GM19043 (cell line): Measurements from ENCODE around the gene ADAM8.

ENCODE experiments used
- ATAC-seq: cut with Tn5 transposase; IDR thresholded peaks from one replicate; pipeline ENCODE4 v1.9.1; 2021; ENCODE audit warnings: low read depth; ENCODE audit not compliant: unreplicated experiment

ADAM8 gene

GRCh38 chr10:133283931-133284330 lies 7.3 kb upstream of the ADAM8 start:
- no peak for ATAC-seq

- ATAC-seq, result no peak
These were observed 6.2 kb upstream of the ADAM8 start for GRCh38 chr10:133282846-133283390.

GRCh38 chr10:133281628-133282372 lies 5.1 kb upstream of the ADAM8 start:
- no peak for ATAC-seq

DNA sequence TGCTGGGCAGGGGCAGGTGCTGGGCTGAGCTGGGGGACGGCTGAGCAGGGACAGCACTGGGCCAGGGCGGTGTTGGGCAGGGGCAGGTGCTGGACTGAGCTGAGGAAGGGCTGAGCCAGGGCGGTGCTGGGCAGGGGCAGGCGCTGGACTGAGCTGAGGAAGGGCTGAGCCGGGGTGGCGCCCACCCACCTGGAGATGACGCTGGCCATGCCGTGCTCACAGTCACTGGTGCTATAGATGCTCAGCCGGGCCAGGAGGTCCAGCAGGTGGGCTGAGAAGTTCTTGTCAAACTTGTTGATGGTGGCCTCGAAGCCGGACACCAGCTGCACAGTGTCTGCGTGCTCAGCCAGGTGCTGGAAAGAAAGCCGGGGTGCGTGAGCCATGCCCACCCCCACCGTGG lies 4.4 kb upstream of the ADAM8 start:
- ATAC-seq, result no peak

DNA sequence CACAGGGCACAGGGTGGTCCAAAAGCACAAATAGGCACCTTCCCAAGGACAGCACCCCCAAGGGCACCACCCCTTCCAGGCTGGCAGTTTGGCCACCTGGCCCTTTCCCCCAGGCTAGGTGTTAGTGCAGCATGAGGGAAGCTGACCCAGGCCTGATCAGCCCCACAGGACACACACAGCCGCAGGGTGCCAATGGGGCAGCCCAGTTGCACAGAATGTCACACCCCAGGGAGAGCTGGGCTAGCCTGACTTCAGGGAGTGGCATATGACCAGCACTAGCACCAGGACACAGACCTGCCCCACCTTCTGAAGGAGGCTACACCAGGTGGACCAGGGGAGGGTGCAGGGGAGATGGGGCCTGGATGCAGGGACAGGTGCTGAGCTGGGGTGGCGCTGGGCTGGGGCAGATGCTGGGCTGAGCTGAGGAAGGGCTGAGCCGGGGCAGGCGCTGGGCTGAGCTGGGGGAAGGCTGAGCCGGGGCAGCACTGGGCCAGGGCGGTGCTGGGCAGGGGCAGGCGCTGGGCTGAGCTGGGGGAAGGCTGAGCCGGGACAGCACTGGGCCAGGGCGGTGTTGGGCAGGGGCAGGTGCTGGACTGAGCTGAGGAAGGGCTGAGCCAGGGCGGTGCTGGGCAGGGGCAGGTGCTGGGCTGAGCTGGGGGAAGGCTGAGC lies 3.9 kb upstream of the ADAM8 start:
- no peak for ATAC-seq

- no peak for ATAC-seq
These were observed 2.9 kb upstream of the ADAM8 start for GRCh38 chr10:133279326-133280226.

GRCh38 chr10:133278577-133279265 lies 2.1 kb upstream of the ADAM8 start:
- ATAC-seq, result peak; percentile 52

- no peak for ATAC-seq
These were observed 1.4 kb upstream of the ADAM8 start for GRCh38 chr10:133277993-133278576.

GRCh38 chr10:133277277-133277992 lies 767 bp upstream of the ADAM8 start:
- no peak for ATAC-seq

DNA sequence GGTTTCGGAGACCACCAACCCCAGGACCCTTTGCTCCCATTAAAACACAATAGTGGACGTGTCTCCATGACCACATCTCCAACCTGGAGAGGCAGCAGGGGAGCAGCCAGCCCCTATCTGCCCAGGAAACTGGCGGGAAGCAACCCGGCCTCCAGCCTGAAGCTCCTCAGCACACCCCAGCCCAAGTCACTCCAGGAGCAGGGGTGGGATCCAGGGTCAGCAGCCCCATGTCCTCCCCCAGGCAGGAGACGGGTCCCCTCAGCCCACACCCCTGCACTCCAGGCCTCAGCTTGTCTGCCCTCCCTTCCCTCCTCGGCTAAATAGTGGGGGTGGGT lies 601 bp downstream of the ADAM8 start:
- no peak for ATAC-seq

DNA sequence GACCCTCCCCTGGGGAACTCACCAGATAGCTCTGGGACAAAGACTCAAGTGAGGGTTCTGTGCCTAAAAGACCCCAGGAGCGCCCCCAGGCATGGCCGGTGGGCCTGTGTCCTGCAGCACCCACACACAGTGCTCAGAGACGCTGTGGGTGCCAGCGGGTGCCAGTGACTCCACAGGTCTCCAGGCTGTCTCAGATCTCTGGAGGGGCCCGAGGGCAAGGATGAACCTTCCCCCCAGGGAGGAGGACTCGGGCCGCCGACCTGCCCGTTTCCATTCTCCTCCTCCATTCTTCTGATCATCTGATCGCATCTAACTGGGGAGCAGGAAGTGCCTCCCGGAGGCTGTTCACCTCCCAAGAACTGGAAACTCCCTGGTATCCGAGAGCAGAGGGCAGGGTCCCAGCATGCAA lies 980 bp downstream of the ADAM8 start:
- ATAC-seq, result no peak

GRCh38 chr10:133274751-133275683 lies 1.7 kb downstream of the ADAM8 start:
- ATAC-seq, result peak; percentile 48

DNA sequence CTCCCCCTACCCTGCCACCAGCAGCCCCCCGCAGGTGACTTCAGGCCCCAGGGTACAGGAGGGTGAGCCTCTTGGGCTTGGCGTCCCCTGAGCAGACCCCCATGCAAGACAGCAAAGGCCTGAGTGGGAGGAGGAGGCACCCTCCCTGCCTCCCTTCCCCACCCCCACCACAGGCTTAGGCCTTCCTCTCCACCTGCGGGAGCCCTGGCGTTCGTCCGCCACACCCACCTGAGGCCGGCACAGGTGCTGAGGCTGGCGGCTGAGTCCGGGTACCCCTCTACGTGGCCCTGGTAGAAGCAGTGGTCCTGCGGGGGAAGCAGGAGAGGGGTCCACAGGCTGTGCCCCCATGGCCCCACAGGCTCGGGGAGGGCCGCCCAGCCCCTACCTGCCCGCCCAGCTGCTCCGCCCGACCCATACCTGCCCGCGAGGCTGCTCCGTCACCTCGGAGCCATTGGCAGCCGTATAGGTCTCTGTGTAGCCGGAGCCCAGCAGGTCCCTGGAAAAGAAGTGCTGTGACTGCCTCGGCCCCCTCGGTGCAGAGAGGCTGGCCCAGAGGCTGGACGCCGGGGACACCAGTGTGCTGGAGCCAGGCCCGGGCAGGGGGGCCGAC lies 3.0 kb downstream of the ADAM8 start:
- ATAC-seq, result no peak

GRCh38 chr10:133272964-133273420 lies 3.7 kb downstream of the ADAM8 start:
- ATAC-seq, result no peak

DNA sequence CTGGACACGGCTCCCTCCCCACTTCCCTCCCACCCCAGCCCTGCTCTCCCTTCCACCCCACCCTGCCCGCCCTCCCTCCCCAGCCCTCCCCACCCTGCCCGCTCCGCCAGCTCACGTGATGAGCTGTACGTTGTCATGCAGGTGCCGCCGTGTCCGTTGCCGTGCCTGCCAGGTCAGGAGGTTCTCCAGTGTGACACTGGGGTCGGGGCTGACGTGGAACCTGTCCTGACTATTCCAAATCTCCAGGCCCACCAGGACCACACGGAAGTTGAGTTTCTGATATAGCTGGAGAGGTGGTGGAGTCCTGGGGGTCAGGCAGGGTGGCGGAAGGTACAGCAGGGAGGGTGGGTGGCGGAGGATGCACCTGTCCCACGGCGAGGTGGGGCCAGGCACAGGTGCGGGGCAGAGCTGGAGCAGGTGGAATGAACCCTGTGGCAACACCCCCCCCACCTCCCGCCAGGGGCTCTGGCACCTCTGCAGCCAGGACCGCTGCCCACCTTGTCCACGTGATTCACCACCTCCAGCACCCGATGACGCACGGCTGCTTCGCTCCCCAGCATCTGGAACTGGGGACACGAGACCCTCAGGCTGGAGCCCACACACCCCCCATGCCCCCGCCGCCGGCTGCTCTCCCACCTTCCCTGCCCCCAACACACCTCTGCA lies 4.2 kb downstream of the ADAM8 start:
- no peak for ATAC-seq

- ATAC-seq, result no peak
These were observed 5.0 kb downstream of the ADAM8 start for GRCh38 chr10:133271521-133272300.
